Esophagus squamous epithelium (tissue), 4 donors: Measurements from ENCODE around the gene GCLM.

Experiments
- POLR2A ChIP-seq, 4 donors: fragments of 450-650 bp; IDR thresholded peaks; one replicate each; pipeline ENCODE4 v1.6.1; 2017; ENCODE audit warnings: antibody characterized with exemption in 4 of 4, mild to moderate bottlenecking in 4 of 4, moderate library complexity in 3 of 4
- TF ChIP-seq, protein P1 (sequence below), 6 experiments: fragments of 450-650 bp in 4 of 6; fragments of 200-600 bp in 2 of 6; sonication (generic) in 2 of 6; IDR thresholded peaks; one replicate each; pipeline ENCODE4 v1.5.1; 2016 to 2019; ENCODE audit warnings: antibody characterized with exemption in 6 of 6, mild to moderate bottlenecking in 4 of 6, moderate library complexity in 4 of 6

DNA sequence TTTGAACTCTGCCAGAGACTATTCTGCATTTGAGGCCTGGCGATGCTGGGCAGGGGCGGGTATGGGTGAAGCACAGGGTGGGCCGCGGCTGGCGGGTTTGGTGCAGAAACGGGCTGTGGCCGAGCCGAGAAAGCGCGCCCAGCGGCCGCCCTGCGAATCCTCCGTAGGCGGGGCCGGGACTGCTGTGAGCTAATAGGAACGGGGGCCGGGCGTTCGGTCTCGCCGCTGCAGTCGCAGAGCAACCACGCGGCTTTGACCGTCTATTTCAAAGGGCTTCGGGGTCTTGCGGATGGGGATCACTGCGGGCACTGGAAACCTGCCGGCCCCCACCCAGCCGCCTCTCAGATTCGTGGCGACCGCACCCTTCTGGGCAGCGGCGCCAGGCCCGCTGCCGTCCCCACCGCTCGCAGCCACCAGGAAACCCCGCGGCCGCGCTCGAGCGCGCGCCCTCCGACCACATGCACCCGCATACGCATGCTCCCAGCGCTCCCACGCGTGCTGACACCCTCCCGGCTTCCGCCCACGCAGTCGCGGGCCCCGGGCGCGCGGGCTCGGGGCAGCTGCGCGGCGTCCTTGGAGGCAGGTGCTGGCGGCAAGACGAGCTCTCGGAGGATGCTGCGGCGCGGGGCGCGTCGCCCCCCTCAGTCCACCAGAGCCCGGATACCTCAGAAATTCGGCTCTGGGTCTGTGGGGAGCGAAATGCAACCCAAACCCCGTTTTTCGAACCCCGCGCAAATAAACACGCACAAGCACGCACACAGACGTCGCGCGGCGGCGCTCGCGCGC is 62.8 kb downstream of the GCLM start:
- TF ChIP-seq, protein P1, sequence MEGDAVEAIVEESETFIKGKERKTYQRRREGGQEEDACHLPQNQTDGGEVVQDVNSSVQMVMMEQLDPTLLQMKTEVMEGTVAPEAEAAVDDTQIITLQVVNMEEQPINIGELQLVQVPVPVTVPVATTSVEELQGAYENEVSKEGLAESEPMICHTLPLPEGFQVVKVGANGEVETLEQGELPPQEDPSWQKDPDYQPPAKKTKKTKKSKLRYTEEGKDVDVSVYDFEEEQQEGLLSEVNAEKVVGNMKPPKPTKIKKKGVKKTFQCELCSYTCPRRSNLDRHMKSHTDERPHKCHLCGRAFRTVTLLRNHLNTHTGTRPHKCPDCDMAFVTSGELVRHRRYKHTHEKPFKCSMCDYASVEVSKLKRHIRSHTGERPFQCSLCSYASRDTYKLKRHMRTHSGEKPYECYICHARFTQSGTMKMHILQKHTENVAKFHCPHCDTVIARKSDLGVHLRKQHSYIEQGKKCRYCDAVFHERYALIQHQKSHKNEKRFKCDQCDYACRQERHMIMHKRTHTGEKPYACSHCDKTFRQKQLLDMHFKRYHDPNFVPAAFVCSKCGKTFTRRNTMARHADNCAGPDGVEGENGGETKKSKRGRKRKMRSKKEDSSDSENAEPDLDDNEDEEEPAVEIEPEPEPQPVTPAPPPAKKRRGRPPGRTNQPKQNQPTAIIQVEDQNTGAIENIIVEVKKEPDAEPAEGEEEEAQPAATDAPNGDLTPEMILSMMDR (IDR thresholded peaks at IDR 0.05), result peak in 4 of 6 experiments; percentile 32 to 52 (median 38)
- TF ChIP-seq POLR2A (IDR thresholded peaks at IDR 0.05), result peak in 3 of 4 donors; percentile 3 to 81 (median 70)
